Umbilical cord (tissue), 2 donors: Measurements from ENCODE around the gene ZFP90. TPM values are rescaled to one million over a fixed set of nuclear protein-coding genes. Genes with fewer than 3 reads are reported as not detected.
"Not testable (repeated sequence)": the region's sequence is repeated elsewhere in the genome, so short reads cannot be mapped to it uniquely, and the experiment has no call there.

ENCODE experiments used
- DNase-seq: peaks from one replicate; pipeline ENCODE4 v3.0.0-alpha.2; 2015; ENCODE audit warnings: low spot score
- total RNA-seq: library from RNA; depleted of rRNA; stranded (reverse); fragments of >200 nt; gene quantifications from one replicate; pipeline ENCODE4 v1.2.3, GENCODE V29; 2014; ENCODE audit warnings: low replicate concordance; ENCODE audit not compliant: insufficient read depth

ZFP90 gene
- total RNA-seq, 1 donor from 2014 or later = 24.6 TPM

- DNase-seq = no peak
These were observed 21.4 kb upstream of the ZFP90 start for GRCh38 chr16:68517606-68518166.

GRCh38 chr16:68519225-68519745 is 19.8 kb upstream of the ZFP90 start:
- no peak for DNase-seq

GRCh38 chr16:68520649-68521086 is 18.4 kb upstream of the ZFP90 start:
- peak; percentile 88 for DNase-seq

DNA sequence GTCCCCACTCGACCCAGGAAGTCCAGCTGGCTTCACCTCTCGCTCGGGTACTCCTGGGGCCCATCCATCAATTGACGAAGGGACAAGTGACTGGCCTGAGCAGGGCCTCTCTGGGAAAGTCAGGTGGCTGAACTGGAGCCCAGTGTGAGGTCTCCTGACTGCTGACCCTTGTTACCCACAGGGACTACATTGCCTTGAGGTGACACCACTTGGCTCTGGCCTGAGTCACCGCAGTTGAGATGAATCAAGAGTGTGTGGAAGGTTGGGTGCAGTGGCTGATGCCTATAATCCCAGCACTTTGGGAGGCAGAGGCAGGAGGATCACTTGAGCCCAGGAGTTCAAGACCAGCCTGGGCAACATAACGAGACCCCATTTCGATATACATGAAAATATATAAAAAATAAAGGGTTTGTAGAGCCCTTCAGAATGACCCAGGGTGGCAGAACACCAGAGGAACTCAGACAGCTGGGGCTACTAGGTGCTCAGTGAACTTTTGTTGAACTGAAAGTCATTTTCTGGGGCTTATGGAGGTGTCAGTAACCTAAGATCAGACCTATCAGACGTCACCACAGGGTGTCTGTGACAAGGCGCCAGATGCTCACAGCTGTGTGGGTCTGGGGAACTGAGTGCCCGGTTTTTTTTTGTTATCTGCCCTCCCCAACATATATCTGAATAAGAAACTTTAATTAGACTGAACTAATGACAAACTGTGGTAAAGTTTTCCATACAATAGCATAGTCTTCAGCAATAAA is 14.8 kb upstream of the ZFP90 start:
- DNase-seq = no peak

DNA sequence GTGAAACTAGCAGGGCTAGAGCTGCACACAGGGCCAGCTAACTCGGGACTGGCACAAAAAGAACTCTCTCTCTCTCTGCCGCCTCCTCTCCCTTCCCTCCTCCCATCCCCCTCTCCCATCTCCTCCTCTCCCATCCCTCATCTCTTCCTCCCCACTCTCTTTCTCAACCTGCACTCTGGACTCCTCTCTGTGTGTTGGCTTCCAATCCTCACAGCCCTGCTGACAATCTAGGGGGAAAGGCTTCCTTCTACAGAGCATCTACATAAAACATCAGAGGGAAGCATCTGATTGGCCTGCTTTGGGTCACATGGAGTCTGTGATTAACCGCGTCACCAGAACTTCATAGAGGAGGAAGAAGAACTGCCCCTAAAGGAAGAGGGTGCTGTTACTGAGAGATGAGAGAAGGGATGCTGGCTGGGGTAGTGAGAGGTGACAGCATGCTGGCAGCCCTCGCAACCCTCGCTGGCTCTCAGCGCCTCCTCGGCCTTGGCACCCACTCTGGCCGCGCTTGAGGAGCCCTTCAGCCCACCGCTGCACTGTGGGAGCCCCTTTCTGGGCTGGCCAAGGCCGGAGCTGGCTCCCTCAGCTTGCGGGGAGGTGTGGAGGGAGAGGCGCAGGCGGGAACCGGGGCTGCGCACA is 12.8 kb upstream of the ZFP90 start:
- DNase-seq = no peak

DNA sequence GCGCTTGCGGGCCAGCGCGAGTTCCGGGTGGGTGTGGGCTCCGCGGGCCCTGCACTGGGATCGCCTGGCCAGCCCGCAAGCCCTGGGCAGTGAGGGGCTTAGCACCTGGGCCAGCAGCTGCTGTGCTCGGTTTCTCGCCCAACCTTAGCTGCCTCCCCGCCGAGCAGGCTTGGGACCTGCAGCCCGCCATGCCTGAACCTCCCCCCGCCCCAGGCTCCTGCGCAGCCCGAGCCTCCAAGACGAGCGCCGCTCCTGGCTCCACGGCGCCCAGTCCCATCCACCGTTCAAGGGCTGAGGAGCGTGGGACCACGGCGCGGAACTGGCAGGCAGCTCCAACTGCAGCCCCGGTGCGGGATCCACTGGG is 12.3 kb upstream of the ZFP90 start:
- DNase-seq = no peak

- no peak for DNase-seq
These were observed 10.9 kb upstream of the ZFP90 start for GRCh38 chr16:68528233-68528632.

DNA sequence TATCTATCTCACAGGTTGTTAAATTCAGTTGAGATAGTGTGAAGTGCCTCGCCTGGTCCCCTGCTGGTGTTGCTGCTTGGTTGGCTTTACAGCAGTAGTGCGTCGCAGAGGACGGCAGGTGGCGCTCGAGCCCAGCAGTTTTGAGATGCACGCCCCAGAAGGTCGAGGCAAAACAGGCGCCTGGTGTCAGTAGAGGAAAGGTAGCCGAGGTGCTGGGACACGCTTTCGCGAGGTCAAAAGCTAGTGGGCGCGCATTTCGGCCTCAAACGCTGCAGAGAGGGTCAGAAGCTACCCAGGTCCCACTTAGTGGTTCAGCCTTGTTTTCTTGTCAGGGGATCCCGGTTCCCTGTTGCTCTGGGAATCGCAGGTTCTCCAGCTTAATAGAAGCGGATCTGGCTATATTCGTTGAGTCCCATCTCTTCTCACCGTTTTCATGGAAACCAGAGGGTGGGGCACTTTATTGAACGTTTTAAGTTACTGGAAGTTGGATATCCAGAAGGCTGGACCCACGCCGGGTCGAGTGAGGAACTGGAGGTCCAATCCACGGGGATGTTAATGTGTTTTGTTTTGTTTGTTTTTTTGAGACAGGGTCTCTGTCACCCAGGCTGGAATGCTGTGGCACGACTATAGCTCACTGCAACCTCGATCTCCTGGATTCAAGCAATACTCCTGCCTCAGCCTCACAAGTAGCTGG is 10.3 kb upstream of the ZFP90 start:
- DNase-seq = peak; percentile 86

DNA sequence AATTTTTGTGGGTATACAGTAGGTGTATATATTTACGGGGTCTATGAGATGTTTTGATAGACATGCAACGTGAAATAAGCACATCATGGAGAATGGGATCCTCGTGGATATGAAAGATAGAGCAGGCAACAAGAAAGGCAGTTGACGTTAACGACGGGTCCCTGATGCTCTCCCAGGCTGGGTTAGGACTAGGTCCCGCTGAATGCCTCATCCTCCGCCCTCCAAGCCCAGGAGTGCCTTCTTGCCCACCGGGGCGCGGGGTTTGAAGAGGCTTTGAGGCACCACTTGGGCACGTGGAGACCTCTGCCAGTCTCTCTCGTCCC is 9.5 kb upstream of the ZFP90 start:
- DNase-seq = no peak

- DNase-seq = peak; percentile 91
These were observed 9.0 kb upstream of the ZFP90 start for GRCh38 chr16:68529931-68530701.

DNA sequence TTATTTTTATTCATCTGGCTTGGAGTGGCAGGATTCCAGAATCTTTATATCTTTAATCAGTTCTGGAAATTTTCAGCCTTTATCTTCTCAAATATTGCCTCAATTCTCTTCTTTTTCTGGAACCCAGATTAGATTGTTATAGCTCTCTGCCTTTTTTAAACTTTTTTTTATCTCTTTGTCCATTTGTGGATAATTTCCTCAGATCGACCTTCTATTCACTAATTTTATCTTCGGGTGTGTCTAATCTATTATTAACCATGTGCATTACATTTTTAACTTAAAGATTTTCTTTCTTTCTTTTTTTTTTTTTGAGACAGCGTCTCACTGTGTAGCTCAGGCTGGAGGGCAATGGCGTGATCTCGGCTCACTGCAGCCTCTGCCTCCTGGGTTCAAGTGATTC is 5.2 kb upstream of the ZFP90 start:
- DNase-seq = no peak

DNA sequence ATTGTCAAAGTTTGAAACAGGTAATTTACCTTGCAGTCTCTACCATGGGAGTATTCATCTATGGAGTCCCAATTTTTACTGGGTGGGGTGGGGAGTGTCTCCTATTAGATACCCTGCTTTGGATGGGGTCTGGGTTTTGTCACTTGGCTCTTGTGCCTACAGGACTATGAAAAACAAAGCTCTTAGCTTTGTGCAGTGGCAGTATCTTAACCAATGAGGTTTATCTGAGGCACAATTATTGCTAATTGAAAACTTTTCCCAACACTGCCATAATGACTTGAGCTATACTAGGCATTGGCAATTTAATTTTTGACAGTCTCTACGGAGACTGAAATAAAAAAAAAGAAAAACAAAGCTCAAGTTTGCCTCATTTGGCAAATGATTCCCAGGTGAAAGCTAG is 3.8 kb upstream of the ZFP90 start:
- DNase-seq = no peak

DNA sequence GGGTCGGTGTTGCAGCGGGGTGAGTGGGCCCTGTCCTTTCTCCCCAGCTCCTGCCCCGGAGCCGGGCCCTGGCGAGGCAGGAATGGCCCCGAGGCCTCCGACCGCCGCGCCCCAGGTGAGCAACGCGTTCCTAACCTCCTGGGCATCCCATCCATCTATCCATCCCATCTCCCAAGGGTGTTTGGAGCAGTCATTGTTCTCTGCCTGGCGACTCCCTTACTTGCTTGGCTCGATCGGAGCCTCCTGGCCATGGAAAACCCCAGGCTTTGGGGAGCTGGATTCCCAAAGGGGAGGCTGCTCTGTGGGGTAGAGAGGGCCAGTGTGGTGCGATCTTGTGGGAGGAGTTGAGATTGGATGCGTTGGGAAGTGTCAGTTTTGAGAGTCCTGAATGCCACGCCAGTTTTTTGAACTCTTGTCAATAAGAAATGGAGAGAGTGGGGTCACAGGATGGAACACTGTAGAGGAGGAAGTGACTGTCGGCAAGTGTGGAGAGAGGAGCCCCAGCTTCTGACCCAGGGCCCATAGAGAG is 684 bp downstream of the ZFP90 start:
- DNase-seq = peak; percentile 25

GRCh38 chr16:68548947-68549346 is 9.9 kb downstream of the ZFP90 start:
- DNase-seq = no peak

DNA sequence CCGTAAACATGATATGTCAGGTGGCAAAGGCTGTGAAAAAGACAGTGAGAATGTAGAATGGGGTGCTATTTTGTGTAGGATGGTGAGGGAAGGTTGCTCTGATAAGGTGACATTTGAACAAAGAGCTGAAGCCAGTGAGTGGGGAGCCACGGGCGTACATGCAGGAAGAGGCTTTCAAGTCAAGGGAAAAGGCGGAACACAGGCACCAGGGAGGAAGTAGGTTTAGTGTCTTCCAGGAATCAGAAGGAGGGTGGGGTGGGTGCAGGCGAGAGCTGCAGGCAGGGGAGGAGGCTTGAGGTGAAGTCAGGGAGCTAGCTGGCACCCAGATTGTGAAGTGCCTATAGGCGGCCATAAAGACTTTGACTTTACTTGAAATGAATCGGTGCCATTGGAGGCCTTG is 14.1 kb downstream of the ZFP90 start:
- DNase-seq = no peak

GRCh38 chr16:68560341-68560740 is 21.2 kb downstream of the ZFP90 start:
- not testable (repeated sequence) for DNase-seq

DNA sequence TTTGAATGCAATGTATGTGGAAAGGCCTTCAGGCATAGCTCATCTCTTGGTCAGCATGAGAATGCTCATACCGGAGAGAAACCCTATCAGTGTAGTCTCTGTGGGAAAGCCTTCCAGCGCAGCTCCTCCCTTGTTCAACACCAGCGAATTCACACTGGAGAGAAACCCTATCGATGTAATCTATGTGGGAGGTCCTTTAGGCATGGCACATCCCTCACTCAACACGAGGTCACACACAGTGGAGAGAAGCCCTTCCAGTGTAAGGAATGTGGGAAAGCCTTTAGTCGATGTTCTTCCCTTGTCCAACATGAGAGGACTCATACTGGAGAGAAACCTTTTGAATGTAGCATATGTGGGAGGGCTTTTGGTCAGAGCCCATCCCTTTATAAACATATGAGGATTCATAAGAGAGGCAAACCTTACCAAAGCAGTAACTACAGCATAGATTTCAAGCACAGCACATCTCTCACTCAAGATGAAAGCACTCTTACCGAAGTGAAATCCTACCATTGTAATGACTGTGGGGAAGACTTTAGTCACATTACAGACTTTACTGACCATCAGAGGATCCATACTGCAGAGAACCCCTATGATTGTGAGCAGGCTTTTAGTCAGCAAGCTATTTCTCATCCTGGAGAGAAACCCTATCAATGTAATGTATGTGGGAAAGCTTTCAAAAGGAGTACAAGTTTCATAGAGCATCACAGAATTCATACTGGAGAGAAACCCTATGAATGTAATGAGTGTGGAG is 24.7 kb downstream of the ZFP90 start:
- DNase-seq = no peak

DNA sequence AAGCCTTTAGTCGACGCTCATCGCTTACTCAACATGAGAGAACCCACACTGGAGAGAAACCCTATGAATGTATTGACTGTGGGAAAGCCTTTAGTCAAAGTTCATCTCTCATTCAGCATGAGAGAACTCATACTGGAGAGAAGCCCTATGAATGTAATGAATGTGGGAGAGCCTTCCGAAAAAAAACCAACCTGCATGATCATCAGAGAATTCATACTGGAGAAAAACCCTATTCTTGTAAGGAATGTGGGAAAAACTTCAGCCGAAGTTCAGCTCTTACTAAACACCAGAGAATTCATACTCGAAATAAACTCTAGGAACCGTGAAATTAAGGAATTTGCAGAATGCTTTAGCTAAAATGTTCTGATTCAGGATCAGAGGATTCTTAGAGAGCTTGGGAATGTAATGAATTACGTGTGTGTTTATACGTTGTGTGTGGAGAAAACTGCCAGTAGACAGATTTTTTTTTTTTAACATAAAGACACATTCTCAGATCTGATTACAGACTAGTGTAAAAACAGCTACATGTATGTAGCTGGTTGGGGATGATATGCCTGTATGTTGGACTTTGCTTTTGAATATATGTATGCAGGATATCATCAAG is 25.4 kb downstream of the ZFP90 start:
- DNase-seq = no peak

GRCh38 chr16:68574479-68574878 is 35.4 kb downstream of the ZFP90 start:
- no peak for DNase-seq

DNA sequence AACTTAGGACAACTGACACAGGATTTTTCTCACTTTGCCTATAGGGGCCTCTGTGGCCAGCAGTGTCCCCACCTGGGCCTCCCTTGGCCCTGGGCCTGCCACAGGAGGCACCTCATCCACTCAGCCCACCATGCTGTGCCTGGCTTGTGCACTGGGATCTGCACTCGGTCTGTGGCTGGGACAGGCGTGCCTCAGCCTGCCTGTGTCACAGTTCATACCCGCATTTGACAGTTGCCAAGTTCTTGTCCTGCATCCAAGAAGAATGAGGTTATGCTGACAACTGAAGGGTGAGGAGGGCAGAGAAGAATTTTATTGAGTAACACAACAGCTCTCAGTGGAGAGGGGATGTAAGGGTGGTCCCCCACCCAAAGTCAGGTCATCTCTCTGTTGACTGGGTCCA is 36.0 kb downstream of the ZFP90 start:
- DNase-seq = no peak
